ENCODE data around the gene SH3PXD2A. TPM values are rescaled to one million over a fixed set of nuclear protein-coding genes. Genes with fewer than 3 reads are reported as not detected.

Gene SH3PXD2A
- total RNA-seq, 1 experiment from 2014 or later = 6.3 TPM

DNA sequence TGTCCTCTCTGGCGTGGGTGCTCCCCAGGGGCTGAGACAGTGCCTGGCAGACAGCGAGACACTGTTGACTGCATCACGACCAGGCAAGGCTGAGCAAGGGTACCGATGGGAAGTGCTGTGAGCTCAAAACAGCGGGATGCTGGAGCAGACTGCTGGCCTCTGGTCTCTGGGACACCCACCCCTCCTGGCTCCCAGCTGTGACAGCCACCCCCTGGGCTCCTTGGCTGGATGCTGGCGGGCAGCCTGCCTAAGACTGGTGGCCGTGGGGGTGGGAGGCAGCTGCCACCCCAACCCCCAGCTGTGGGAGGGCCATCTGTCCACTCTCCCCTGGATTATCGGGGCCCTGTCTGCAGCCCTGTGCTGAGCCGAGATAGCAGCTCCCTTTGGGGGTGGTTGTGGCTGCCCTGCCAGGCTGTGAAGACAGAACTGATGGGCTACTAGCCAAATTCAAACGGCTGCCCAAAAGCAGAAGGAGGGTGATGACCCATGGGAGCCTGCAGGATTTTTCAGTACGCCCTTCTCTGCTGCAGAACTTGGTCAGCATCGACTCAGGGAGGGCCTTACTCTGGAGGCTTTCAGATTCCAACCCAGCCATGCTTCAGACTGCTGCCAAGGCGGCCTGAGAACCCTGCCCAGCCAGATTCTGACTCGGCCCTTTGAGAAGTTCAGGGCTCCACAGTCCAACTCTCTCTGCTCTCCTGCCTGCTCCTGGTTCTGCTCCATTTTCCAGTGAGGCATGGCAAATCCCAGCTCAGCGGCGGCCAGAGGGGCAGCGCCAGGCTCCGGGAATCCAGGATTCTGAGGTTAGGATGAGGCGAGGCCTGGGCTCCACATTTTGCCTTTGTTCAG, 236.6 kb downstream of the SH3PXD2A start:
- H3K9me3 Mint-ChIP-seq (ENCODE audit: unreplicated experiment) = no peaks in the 10 kb centered on the region
- no peaks in the 10 kb centered on the region for H3K4me1 ChIP-seq
- H3K4me1 Mint-ChIP-seq (ENCODE audit: low read depth, unreplicated experiment) = no peaks in the 10 kb centered on the region
- no peaks in the 10 kb centered on the region for H3K27me3 ChIP-seq (replicated peaks; ENCODE audit: control insufficient read depth, insufficient read depth, low read length)
- H3K4me3 Mint-ChIP-seq (ENCODE audit: unreplicated experiment) = no peak overlapping the region
- H3K4me3 ChIP-seq (ENCODE audit: low read depth, low read length) = no peak overlapping the region
- DNase-seq = no peak
- no peak overlapping the region for H3K27ac Mint-ChIP-seq (ENCODE audit: unreplicated experiment)
- intact Hi-C loops (cut with micrococcal nuclease; ENCODE audit: unreplicated experiment) = no loop called here
- TF ChIP-seq, protein P1, sequence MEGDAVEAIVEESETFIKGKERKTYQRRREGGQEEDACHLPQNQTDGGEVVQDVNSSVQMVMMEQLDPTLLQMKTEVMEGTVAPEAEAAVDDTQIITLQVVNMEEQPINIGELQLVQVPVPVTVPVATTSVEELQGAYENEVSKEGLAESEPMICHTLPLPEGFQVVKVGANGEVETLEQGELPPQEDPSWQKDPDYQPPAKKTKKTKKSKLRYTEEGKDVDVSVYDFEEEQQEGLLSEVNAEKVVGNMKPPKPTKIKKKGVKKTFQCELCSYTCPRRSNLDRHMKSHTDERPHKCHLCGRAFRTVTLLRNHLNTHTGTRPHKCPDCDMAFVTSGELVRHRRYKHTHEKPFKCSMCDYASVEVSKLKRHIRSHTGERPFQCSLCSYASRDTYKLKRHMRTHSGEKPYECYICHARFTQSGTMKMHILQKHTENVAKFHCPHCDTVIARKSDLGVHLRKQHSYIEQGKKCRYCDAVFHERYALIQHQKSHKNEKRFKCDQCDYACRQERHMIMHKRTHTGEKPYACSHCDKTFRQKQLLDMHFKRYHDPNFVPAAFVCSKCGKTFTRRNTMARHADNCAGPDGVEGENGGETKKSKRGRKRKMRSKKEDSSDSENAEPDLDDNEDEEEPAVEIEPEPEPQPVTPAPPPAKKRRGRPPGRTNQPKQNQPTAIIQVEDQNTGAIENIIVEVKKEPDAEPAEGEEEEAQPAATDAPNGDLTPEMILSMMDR (IDR thresholded peaks at IDR 0.05; ENCODE audit: insufficient read depth in 1 of 2, low read depth in 1 of 2, low read length in 1 of 2, severe bottlenecking in 1 of 2, unreplicated experiment in 1 of 2) = no peak
- BruUV-seq (replicated peaks) = no TSS peak
- ChIA-PET CTCF (no interaction called here), POLR2A (no interaction called here)
- H3K27me3 Mint-ChIP-seq (ENCODE audit: insufficient read depth, unreplicated experiment) = no peaks in the 10 kb centered on the region
- H3K9me3 ChIP-seq = no peaks in the 10 kb centered on the region
- H3K36me3 Mint-ChIP-seq (ENCODE audit: insufficient read depth, unreplicated experiment) = peaks cover 6% of the 10 kb centered on the region
- no peaks in the 10 kb centered on the region; the same call in 1 of the 2 replicates for H3K36me3 ChIP-seq (ENCODE audit: control insufficient read depth, insufficient read depth, low read length)

DNA sequence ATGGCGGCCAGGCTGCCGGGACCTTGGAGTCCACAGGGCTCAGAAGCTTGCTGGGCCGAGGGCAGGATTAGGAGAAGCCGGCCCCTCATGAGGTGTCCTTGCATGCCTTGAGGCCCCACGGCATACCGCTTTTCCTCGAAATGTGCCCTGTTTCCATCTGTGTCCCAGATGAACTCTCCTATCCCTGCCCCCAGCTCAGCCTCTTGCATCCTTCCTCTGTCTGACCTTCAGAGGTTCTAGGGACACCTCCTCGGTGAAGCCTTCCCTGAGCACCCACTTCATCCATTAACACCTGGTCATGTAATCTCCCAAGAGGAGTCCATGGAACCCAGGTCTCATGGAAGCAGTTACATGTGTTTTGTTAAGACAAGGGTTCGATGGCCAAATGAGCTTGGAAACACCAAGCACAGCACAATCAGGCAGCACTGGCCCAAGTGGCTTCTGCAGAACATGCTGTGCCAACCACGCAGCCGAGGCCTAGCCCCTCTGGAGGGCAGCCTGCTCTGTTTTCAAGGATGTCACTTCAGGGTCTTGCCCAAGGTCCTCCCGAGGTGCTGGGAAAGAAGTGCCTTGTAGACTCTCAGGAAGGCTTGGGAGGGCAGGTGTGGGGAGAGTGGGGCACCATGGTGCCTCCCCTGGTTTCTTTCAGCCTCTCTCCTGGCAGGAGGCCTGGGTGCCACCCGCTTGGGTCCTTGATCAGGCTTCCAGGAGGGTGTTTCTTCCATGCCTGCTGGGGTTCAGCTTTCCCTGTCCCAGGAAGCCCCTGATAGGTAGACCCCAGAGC, 237.6 kb downstream of the SH3PXD2A start:
- Mint-ChIP-seq H3K27ac (ENCODE audit: unreplicated experiment) (no peak overlapping the region), H3K27me3 (ENCODE audit: insufficient read depth, unreplicated experiment) (no peaks in the 10 kb centered on the region), H3K4me1 (ENCODE audit: low read depth, unreplicated experiment) (no peaks in the 10 kb centered on the region), H3K36me3 (ENCODE audit: insufficient read depth, unreplicated experiment) (peaks cover 6% of the 10 kb centered on the region), H3K9me3 (ENCODE audit: unreplicated experiment) (no peaks in the 10 kb centered on the region), H3K4me3 (ENCODE audit: unreplicated experiment) (no peak overlapping the region)
- Histone ChIP-seq H3K36me3 (ENCODE audit: control insufficient read depth, insufficient read depth, low read length) (no peaks in the 10 kb centered on the region; the same call in 1 of the 2 replicates), H3K4me3 (ENCODE audit: low read depth, low read length) (no peak overlapping the region), H3K9me3 (no peaks in the 10 kb centered on the region), H3K4me1 (no peaks in the 10 kb centered on the region), H3K27me3 (replicated peaks; ENCODE audit: control insufficient read depth, insufficient read depth, low read length) (no peaks in the 10 kb centered on the region)
- TF ChIP-seq, protein P1 (IDR thresholded peaks at IDR 0.05; ENCODE audit: insufficient read depth in 1 of 2, low read depth in 1 of 2, low read length in 1 of 2, severe bottlenecking in 1 of 2, unreplicated experiment in 1 of 2) = no peak
- POLR2A ChIA-PET = no interaction called here
- CTCF ChIA-PET = no interaction called here
- no TSS peak for BruUV-seq (replicated peaks)
- intact Hi-C loops (cut with micrococcal nuclease; ENCODE audit: unreplicated experiment) = no loop called here
- no peak for DNase-seq

DNA sequence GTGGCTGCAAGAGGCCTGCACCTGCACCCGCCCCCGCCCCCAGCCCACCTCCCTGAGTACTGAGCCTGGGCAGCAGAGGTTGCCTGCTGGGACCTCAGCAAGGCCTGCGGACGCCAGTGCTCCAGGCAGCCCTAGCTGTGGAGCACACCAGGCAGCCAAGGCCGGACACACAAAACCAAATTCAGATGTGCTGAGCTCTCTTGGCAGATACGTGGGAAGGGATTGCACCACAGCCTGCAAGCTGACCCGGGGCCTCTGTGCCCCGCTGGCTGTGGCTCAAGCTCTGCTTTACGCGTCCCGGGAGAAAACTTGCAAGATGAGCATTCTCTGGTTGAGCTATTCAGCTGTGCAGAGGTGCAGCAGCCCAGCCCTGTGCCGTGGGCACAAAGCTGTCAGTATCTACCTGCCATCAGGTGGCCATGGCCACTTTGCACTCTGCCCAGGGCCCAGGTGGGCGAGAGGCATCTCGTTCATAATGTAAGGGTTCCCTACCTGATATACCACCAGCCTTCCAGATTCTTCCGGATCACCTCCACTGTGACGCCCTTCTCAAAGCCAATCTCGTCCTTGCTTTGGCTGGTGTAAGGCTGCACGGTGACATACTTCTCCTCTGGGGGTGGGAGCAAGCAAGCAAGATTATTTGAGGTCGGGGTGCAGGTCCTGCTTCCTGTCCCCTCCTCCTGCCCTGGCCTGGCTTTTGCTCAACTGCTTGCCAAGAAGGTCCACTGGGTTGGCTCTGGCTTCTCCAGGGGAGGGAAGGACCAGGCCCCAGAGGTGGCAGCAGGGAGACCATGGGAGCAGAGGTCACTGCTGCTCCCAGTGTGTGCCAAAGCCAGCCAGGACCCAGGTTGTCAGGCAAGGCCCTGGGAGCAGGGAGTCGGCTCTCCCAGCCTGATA, 238.4 kb downstream of the SH3PXD2A start:
- peaks cover 6% of the 10 kb centered on the region for H3K36me3 Mint-ChIP-seq (ENCODE audit: insufficient read depth, unreplicated experiment)
- intact Hi-C loops (cut with micrococcal nuclease; ENCODE audit: unreplicated experiment) = no loop called here
- no peaks in the 10 kb centered on the region for H3K4me1 ChIP-seq
- no peaks in the 10 kb centered on the region for H3K9me3 Mint-ChIP-seq (ENCODE audit: unreplicated experiment)
- no peaks in the 10 kb centered on the region for H3K27me3 ChIP-seq (replicated peaks; ENCODE audit: control insufficient read depth, insufficient read depth, low read length)
- TF ChIP-seq, protein P1 (IDR thresholded peaks at IDR 0.05; ENCODE audit: insufficient read depth in 1 of 2, low read depth in 1 of 2, low read length in 1 of 2, severe bottlenecking in 1 of 2, unreplicated experiment in 1 of 2) = no peak
- no peaks in the 10 kb centered on the region; the same call in 1 of the 2 replicates for H3K36me3 ChIP-seq (ENCODE audit: control insufficient read depth, insufficient read depth, low read length)
- H3K4me3 Mint-ChIP-seq (ENCODE audit: unreplicated experiment) = no peak overlapping the region
- no peaks in the 10 kb centered on the region for H3K9me3 ChIP-seq
- H3K27ac Mint-ChIP-seq (ENCODE audit: unreplicated experiment) = no peak overlapping the region
- no peaks in the 10 kb centered on the region for H3K4me1 Mint-ChIP-seq (ENCODE audit: low read depth, unreplicated experiment)
- no TSS peak for BruUV-seq (replicated peaks)
- no peak overlapping the region for H3K4me3 ChIP-seq (ENCODE audit: low read depth, low read length)
- no peaks in the 10 kb centered on the region for H3K27me3 Mint-ChIP-seq (ENCODE audit: insufficient read depth, unreplicated experiment)
- DNase-seq = no peak
- ChIA-PET CTCF (interaction anchor here (0.6 kb wide), 1 partner anchor 45 kb away, joined by 4 read pairs; no protein-coding TSS in a partner anchor), POLR2A (no interaction called here)

All from Caco-2 (cell line).